BLaER1 treated with 17β-estradiol and CSF1 and Interleukin-3, amounts not matched to agents 10 nM and 100 nM (cell line): ENCODE data around the gene PDE3A.

Experiments
- H3K27ac ChIP-seq, 11 experiments: shearing (Covaris generic); formaldehyde crosslinking; 2 replicates each; pipeline ENCODE4 v1.8.1; 2022
- H3K27me3 ChIP-seq, 11 experiments: shearing (Covaris generic); formaldehyde crosslinking; 2 replicates each; pipeline ENCODE4 v1.8.1; 2022
- H3K36me3 ChIP-seq, 11 experiments: shearing (Covaris generic); formaldehyde crosslinking; 2 replicates each; pipeline ENCODE4 v1.8.1; 2022
- H3K4me1 ChIP-seq, 10 experiments: shearing (Covaris generic); formaldehyde crosslinking; 2 replicates each; pipeline ENCODE4 v1.8.1; 2022
- H3K4me2 ChIP-seq, 11 experiments: shearing (Covaris generic); formaldehyde crosslinking; 2 replicates each; pipeline ENCODE4 v1.8.1; 2022
- H3K4me3 ChIP-seq, 10 experiments: shearing (Covaris generic); formaldehyde crosslinking; 2 replicates each; pipeline ENCODE4 v1.8.1; 2022
- H3K9ac ChIP-seq, 11 experiments: shearing (Covaris generic); formaldehyde crosslinking; 2 replicates each; pipeline ENCODE4 v1.8.1; 2022
- H3K9me3 ChIP-seq, 11 experiments: shearing (Covaris generic); formaldehyde crosslinking; replicated peaks in 1 of 11; 2 replicates each; pipeline ENCODE4 v1.8.1; 2022
- H4K20me1 ChIP-seq, 11 experiments: shearing (Covaris generic); formaldehyde crosslinking; 2 replicates each; pipeline ENCODE4 v1.8.1; 2022
- Cebpa-rat ChIP-seq, 11 experiments: shearing (Covaris generic); IDR thresholded peaks; 2 replicates each; pipeline ENCODE4 v1.8.1; 2022

Gene PDE3A

GRCh38 chr12:20426191-20426590, 57.9 kb downstream of the PDE3A start:
- H4K20me1 ChIP-seq, result no peaks in the 10 kb centered on the region
- H3K4me1 ChIP-seq, result no peaks in the 10 kb centered on the region
- H3K36me3 ChIP-seq, result no peaks in the 10 kb centered on the region
- H3K27me3 ChIP-seq, result no peaks in the 10 kb centered on the region
- no peaks in the 10 kb centered on the region for H3K9me3 ChIP-seq
- H3K4me3 ChIP-seq, result no peak overlapping the region
- no peak overlapping the region for H3K4me2 ChIP-seq
- TF ChIP-seq Cebpa-rat (IDR thresholded peaks at IDR 0.05), result no peak
- no peak overlapping the region for H3K9ac ChIP-seq
- no peak overlapping the region for H3K27ac ChIP-seq

DNA sequence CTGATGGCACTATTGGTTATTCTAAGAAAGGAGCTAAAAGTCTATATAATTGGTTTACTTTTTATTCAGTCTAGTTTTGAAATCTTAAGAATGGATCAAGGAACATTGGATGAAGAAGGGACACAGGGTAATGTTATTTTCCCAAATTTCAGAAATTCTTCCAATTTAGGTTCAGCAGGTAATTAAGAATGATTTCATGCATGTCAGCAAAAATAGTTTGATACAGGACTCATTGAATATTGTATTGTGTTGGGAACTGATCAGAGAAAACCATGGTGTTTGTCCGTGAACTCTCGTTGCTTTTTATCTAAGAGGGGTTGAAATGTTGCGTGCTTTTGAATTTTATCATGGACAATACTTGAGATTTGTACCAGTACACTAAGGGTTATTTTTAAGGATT, 58.6 kb downstream of the PDE3A start:
- Histone ChIP-seq H3K9ac (no peak overlapping the region), H3K27me3 (no peaks in the 10 kb centered on the region), H3K4me3 (no peak overlapping the region), H3K4me1 (no peaks in the 10 kb centered on the region), H3K4me2 (no peak overlapping the region), H3K27ac (no peak overlapping the region), H3K9me3 (no peaks in the 10 kb centered on the region), H4K20me1 (no peaks in the 10 kb centered on the region), H3K36me3 (no peaks in the 10 kb centered on the region)
- no peak for TF ChIP-seq Cebpa-rat (IDR thresholded peaks at IDR 0.05)

- H3K36me3 ChIP-seq, result no peaks in the 10 kb centered on the region
- no peaks in the 10 kb centered on the region for H3K9me3 ChIP-seq
- no peak overlapping the region for H3K4me2 ChIP-seq
These were observed 61.5 kb downstream of the PDE3A start for GRCh38 chr12:20429852-20430251.

DNA sequence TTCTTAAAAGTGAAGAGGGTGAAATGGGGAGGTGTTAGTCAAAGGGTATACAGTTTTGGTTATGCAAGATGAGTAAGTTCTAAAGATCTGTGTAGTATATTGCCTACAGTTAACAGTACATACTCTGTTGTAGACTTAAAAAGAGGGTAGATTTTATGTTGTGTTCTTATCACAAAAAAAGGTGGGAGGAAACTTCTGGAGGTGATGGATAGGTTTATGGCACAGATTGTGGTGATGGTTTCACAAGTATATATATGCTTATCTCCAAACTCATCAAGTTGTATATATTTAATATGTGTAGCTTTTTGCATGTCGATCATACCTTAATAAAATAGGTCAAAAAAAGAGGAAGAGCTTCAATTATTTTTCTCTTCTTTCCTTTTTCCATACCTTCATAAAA, 64.0 kb downstream of the PDE3A start:
- no peak overlapping the region for H3K9ac ChIP-seq
- no peak overlapping the region for H3K4me2 ChIP-seq
- H3K36me3 ChIP-seq, result no peaks in the 10 kb centered on the region
- no peaks in the 10 kb centered on the region for H4K20me1 ChIP-seq
- no peak for TF ChIP-seq Cebpa-rat (IDR thresholded peaks at IDR 0.05)
- no peaks in the 10 kb centered on the region for H3K9me3 ChIP-seq
- no peaks in the 10 kb centered on the region for H3K27me3 ChIP-seq
- no peak overlapping the region for H3K27ac ChIP-seq
- H3K4me1 ChIP-seq, result no peaks in the 10 kb centered on the region
- H3K4me3 ChIP-seq, result no peak overlapping the region

More at GRCh38 chr12:20429852-20430251, 61.5 kb downstream of the PDE3A start:
- Histone ChIP-seq H4K20me1 (no peaks in the 10 kb centered on the region), H3K4me3 (no peak overlapping the region), H3K4me1 (no peaks in the 10 kb centered on the region), H3K27ac (no peak overlapping the region), H3K9ac (no peak overlapping the region), H3K27me3 (no peaks in the 10 kb centered on the region)
- no peak for TF ChIP-seq Cebpa-rat (IDR thresholded peaks at IDR 0.05)

GRCh38 chr12:20434996-20435395, 66.7 kb downstream of the PDE3A start:
- H3K36me3 ChIP-seq, result no peaks in the 10 kb centered on the region
- H3K4me2 ChIP-seq, result no peak overlapping the region
- H3K27ac ChIP-seq, result no peak overlapping the region
- no peak overlapping the region for H3K9ac ChIP-seq
- H4K20me1 ChIP-seq, result no peaks in the 10 kb centered on the region
- peaks cover 0 to 8% (median 0%) of the 10 kb centered on the region in 10 experiments; a peak in 3 of 20 replicates for H3K4me1 ChIP-seq
- no peak overlapping the region for H3K4me3 ChIP-seq
- H3K9me3 ChIP-seq, result no peaks in the 10 kb centered on the region
- no peaks in the 10 kb centered on the region for H3K27me3 ChIP-seq
- no peak for TF ChIP-seq Cebpa-rat (IDR thresholded peaks at IDR 0.05)

DNA sequence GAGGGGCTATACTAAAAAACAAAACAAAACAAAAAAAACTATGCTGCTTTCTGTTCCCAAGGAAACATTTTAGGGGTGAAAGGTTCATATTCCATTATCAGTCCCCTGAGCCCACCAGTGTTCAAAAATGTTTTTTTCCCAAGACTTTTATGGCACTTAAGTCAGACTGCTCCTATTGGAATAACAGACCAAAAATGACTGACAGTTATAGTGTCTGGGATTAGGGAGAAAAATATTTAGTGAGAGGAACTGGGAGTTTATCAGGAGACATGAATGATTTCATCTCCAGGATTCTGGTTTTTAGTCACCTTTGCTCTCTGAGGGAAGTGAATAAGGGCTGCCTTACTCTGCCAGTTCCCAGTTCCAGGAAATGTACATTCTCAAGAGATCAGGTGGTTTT, 68.0 kb downstream of the PDE3A start:
- Histone ChIP-seq H3K27ac (no peak overlapping the region), H3K9me3 (no peaks in the 10 kb centered on the region)
- no peak for TF ChIP-seq Cebpa-rat (IDR thresholded peaks at IDR 0.05)

DNA sequence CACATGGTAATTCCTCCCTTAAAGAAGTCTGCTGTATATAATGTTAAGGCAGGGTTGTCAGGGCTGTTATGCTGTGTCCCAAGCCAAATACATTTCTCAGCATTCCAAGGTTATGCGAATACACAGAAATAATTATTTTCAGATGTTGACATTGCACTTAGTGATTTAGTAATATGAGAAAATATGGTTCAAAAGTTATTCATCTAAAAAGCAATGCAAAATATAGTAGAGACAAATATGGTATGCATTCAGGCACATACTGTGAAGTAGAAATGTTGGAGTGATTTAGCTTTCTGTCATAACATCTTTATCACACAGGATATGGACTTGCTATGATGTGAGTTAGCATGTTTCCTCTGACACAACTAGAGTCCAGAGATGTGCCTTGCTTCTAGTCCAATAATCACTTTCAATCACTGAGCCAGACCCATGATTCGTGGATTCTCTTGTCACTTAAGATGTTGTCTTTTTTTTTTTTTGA, 70.0 kb downstream of the PDE3A start:
- H3K36me3 ChIP-seq, result no peaks in the 10 kb centered on the region
- H3K4me2 ChIP-seq, result no peak overlapping the region
- no peaks in the 10 kb centered on the region for H3K27me3 ChIP-seq
- H3K9ac ChIP-seq, result no peak overlapping the region
- H3K9me3 ChIP-seq, result no peaks in the 10 kb centered on the region
- no peak overlapping the region for H3K27ac ChIP-seq
- no peaks in the 10 kb centered on the region for H4K20me1 ChIP-seq
- H3K4me3 ChIP-seq, result no peak overlapping the region
- peaks cover 0 to 11% (median 0%) of the 10 kb centered on the region in 10 experiments; a peak in 3 of 20 replicates for H3K4me1 ChIP-seq
- TF ChIP-seq Cebpa-rat (IDR thresholded peaks at IDR 0.05), result no peak

More for the DNA sequence above, 68.0 kb downstream of the PDE3A start:
- peaks cover 0 to 11% (median 0%) of the 10 kb centered on the region in 10 experiments; a peak in 3 of 20 replicates for H3K4me1 ChIP-seq
- no peaks in the 10 kb centered on the region for H3K36me3 ChIP-seq
- no peaks in the 10 kb centered on the region for H4K20me1 ChIP-seq
- H3K9ac ChIP-seq, result no peak overlapping the region
- no peaks in the 10 kb centered on the region for H3K27me3 ChIP-seq
- no peak overlapping the region for H3K4me3 ChIP-seq
- H3K4me2 ChIP-seq, result no peak overlapping the region

DNA sequence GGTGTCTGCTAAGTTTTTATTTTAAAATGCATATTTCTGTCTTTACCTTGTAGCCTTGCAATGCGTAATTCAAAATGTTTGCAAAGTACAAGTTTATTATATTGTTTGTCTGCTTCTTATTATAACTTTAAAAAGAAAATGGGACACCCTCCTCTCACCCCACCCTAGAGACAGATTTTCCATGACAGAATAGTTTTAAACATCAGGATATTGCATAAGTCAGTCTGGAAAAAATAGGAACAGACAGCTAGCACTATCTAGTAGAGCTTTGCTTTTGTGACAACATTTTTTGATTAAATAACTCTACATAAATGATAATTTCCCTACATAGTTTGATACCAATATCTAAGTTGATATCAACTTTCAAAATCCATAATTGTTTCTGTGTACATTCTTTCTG, 71.3 kb downstream of the PDE3A start:
- no peak for TF ChIP-seq Cebpa-rat (IDR thresholded peaks at IDR 0.05)
- no peaks in the 10 kb centered on the region for H4K20me1 ChIP-seq
- H3K27me3 ChIP-seq, result no peaks in the 10 kb centered on the region
- no peak overlapping the region for H3K9ac ChIP-seq
- no peak overlapping the region for H3K27ac ChIP-seq
- H3K4me2 ChIP-seq, result peak overlapping the region in 2 of 11 experiments; percentile 32 to 47; a peak in 2 of 22 replicates
- H3K4me3 ChIP-seq, result no peak overlapping the region
- peaks cover 0 to 19% (median 0%) of the 10 kb centered on the region in 10 experiments; a peak in 4 of 20 replicates for H3K4me1 ChIP-seq
- H3K36me3 ChIP-seq, result no peaks in the 10 kb centered on the region
- H3K9me3 ChIP-seq, result no peaks in the 10 kb centered on the region

GRCh38 chr12:20440408-20440807, 72.1 kb downstream of the PDE3A start:
- no peak for TF ChIP-seq Cebpa-rat (IDR thresholded peaks at IDR 0.05)
- Histone ChIP-seq H3K4me3 (no peak overlapping the region), H4K20me1 (no peaks in the 10 kb centered on the region), H3K4me2 (peak overlapping the region in 1 of 11 experiments; percentile 47; a peak in 1 of 22 replicates), H3K4me1 (peaks cover 0 to 25% (median 0%) of the 10 kb centered on the region in 10 experiments; a peak in 4 of 20 replicates), H3K36me3 (no peaks in the 10 kb centered on the region), H3K27me3 (no peaks in the 10 kb centered on the region), H3K27ac (no peak overlapping the region), H3K9me3 (no peaks in the 10 kb centered on the region), H3K9ac (no peak overlapping the region)

DNA sequence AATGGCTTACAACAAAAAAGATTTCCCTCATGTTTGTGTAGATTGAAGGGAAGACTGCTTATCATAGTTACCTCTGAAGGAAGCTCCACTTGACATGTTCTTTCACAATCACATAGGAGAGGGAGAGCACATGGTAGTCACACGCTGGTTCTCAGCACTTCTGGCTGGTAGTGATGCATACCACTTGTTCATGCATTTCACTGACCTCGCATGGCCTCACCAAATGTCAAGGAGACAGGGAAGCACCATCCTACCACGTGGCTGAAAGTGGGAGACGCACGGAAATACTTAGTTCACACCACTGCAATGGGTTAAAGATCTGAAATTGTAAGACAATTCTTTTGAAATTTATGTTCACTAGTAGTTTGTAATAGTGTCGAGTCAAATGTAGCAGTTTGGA, 74.0 kb downstream of the PDE3A start:
- no peaks in the 10 kb centered on the region for H3K36me3 ChIP-seq
- H3K9ac ChIP-seq, result no peak overlapping the region
- no peak overlapping the region for H3K27ac ChIP-seq
- no peak for TF ChIP-seq Cebpa-rat (IDR thresholded peaks at IDR 0.05)
- no peak overlapping the region for H3K4me3 ChIP-seq
- H4K20me1 ChIP-seq, result no peaks in the 10 kb centered on the region
- H3K27me3 ChIP-seq, result no peaks in the 10 kb centered on the region
- no peaks in the 10 kb centered on the region for H3K9me3 ChIP-seq
- H3K4me2 ChIP-seq, result no peak overlapping the region
- H3K4me1 ChIP-seq, result peaks cover 0 to 25% (median 0%) of the 10 kb centered on the region in 10 experiments; a peak in 4 of 20 replicates
